ENCODE results near the gene CD300LG. TPM values are rescaled to one million over a fixed set of nuclear protein-coding genes. Genes with fewer than 3 reads are reported as not detected.
"Not testable (repeated sequence)": the region's sequence is repeated elsewhere in the genome, so short reads cannot be mapped to it uniquely, and the experiment has no call there.

Gene CD300LG
- total and polyA plus RNA-seq, 2 donors (not counting 1 experiment from before 2014, with no cell fraction given) = not detected

DNA sequence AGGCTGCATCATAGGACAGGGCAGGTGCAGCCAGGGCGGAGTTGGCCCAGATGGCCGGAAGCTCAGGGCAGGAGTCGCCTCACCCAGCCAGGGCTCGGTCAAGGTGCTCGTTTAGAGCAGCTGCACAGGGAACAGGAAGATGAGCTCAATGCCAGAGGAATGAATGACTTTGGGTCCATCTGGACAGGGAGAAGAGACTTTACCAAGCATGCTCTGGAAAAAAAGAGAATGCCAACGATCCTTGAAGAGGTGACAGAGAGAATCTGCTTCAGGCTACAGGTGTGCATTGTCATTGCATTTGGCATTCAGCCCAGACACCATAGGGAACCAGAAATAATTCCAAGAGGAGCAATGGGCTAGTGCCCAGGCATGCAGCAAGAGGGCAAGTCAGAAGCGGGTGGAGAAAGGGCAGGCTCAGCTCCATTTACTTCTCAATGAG is 7.3 kb upstream of the CD300LG start:
- no peak for TF ChIP-seq EZH2 (IDR thresholded peaks at IDR 0.05; ENCODE audit: low read length, missing control alignments)
- TF ChIP-seq, protein P1, sequence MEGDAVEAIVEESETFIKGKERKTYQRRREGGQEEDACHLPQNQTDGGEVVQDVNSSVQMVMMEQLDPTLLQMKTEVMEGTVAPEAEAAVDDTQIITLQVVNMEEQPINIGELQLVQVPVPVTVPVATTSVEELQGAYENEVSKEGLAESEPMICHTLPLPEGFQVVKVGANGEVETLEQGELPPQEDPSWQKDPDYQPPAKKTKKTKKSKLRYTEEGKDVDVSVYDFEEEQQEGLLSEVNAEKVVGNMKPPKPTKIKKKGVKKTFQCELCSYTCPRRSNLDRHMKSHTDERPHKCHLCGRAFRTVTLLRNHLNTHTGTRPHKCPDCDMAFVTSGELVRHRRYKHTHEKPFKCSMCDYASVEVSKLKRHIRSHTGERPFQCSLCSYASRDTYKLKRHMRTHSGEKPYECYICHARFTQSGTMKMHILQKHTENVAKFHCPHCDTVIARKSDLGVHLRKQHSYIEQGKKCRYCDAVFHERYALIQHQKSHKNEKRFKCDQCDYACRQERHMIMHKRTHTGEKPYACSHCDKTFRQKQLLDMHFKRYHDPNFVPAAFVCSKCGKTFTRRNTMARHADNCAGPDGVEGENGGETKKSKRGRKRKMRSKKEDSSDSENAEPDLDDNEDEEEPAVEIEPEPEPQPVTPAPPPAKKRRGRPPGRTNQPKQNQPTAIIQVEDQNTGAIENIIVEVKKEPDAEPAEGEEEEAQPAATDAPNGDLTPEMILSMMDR (conservative IDR thresholded peaks at IDR 0.05 in 1 of 2, IDR thresholded peaks at IDR 0.05 in 1 of 2; ENCODE audit: low read depth in 1 of 2, low read length in 2 of 2) = no peak
- no peaks in the 10 kb centered on the region for H4K20me1 ChIP-seq (ENCODE audit: control insufficient read depth, extremely low read depth, insufficient read depth, low read length)
- H3K4me1 ChIP-seq (ENCODE audit: control insufficient read depth, extremely low read depth, insufficient read depth, low read length) = no peaks in the 10 kb centered on the region
- no peak overlapping the region for H3K4me3 ChIP-seq (replicated peaks in 1 of 4; ENCODE audit: control extremely low read depth in 1 of 4, insufficient read depth in 1 of 4, low read depth in 3 of 4, low read length in 4 of 4)
- no peaks in the 10 kb centered on the region for H3K36me3 ChIP-seq (ENCODE audit: control insufficient read depth, insufficient read depth, low read length)
- H2AFZ ChIP-seq (ENCODE audit: low read length) = no peak overlapping the region
- H3K79me2 ChIP-seq (ENCODE audit: control insufficient read depth, insufficient read depth, low read length) = no peaks in the 10 kb centered on the region
- H3K27me3 ChIP-seq (ENCODE audit: control insufficient read depth, insufficient read depth, low read length) = peaks cover 3% of the 10 kb centered on the region
- no peak for DNase-seq (ENCODE audit: low read depth in 2 of 2)
- H3K9ac ChIP-seq (ENCODE audit: insufficient read depth, low read length) = no peak overlapping the region
- no peaks in the 10 kb centered on the region for H3K9me3 ChIP-seq (ENCODE audit: control insufficient read depth, insufficient read depth, low read depth, low read length)
- no peak overlapping the region for H3K4me2 ChIP-seq (ENCODE audit: extremely low read depth, insufficient read depth, low read length)
- no peak overlapping the region for H3K27ac ChIP-seq (ENCODE audit: insufficient read depth, low read length)

DNA sequence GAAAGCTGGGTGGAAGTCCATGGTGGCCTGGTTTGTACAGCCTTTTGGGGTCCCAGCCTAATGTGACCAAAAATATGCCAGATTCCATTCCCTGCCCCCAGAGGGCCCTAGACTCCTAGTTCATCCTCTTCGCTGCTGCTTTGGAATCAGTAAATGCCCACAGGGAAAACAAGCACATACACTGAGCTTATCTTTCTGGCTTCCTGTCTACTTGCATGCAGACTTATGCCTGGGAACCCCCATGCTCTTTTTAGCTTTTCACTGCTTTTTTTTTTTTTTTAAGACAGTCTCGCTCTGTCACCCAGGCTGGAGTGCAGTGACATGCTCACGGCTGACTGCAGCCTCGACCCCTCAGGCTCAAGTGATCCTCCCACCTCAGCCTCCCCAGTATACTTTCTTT is 6.2 kb upstream of the CD300LG start:
- Histone ChIP-seq H3K27me3 (ENCODE audit: control insufficient read depth, insufficient read depth, low read length) (peaks cover 3% of the 10 kb centered on the region), H3K4me2 (ENCODE audit: extremely low read depth, insufficient read depth, low read length) (no peak overlapping the region), H2AFZ (ENCODE audit: low read length) (no peak overlapping the region), H3K27ac (ENCODE audit: insufficient read depth, low read length) (no peak overlapping the region), H3K4me3 (replicated peaks in 1 of 4; ENCODE audit: control extremely low read depth in 1 of 4, insufficient read depth in 1 of 4, low read depth in 3 of 4, low read length in 4 of 4) (no peak overlapping the region), H4K20me1 (ENCODE audit: control insufficient read depth, extremely low read depth, insufficient read depth, low read length) (no peaks in the 10 kb centered on the region), H3K79me2 (ENCODE audit: control insufficient read depth, insufficient read depth, low read length) (no peaks in the 10 kb centered on the region), H3K4me1 (ENCODE audit: control insufficient read depth, extremely low read depth, insufficient read depth, low read length) (no peaks in the 10 kb centered on the region), H3K36me3 (ENCODE audit: control insufficient read depth, insufficient read depth, low read length) (no peaks in the 10 kb centered on the region), H3K9me3 (ENCODE audit: control insufficient read depth, insufficient read depth, low read depth, low read length) (no peaks in the 10 kb centered on the region), H3K9ac (ENCODE audit: insufficient read depth, low read length) (no peak overlapping the region)
- TF ChIP-seq, protein P1 (conservative IDR thresholded peaks at IDR 0.05 in 1 of 2, IDR thresholded peaks at IDR 0.05 in 1 of 2; ENCODE audit: low read depth in 1 of 2, low read length in 2 of 2) = peak in 1 of 2 donors; percentile 43
- TF ChIP-seq EZH2 (IDR thresholded peaks at IDR 0.05; ENCODE audit: low read length, missing control alignments) = no peak
- DNase-seq (ENCODE audit: low read depth in 2 of 2) = peak in 1 of 2 donors; percentile 18

DNA sequence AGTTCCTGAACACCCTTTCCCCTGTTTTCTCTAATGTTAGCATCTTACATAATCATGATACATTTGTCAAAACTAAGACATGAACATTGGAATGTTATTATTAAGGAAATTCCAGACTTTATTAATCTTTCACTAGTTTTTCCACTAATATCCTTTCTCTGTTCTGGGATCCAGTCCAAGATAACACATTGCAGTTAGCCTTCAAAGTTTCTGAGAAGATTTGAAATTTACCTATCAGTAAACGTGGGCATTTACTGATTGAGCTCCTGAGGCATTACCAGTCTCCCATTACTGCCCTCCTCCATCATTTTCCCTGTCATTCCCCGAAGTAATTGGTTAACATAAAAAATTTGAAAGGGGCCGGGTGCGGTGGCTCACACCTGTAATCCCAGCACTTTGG is 5.7 kb upstream of the CD300LG start:
- DNase-seq (ENCODE audit: low read depth in 2 of 2) = no peak
- no peak for TF ChIP-seq EZH2 (IDR thresholded peaks at IDR 0.05; ENCODE audit: low read length, missing control alignments)
- TF ChIP-seq, protein P1 (conservative IDR thresholded peaks at IDR 0.05 in 1 of 2, IDR thresholded peaks at IDR 0.05 in 1 of 2; ENCODE audit: low read depth in 1 of 2, low read length in 2 of 2) = no peak
- H3K9ac ChIP-seq (ENCODE audit: insufficient read depth, low read length) = no peak overlapping the region
- no peak overlapping the region for H3K27ac ChIP-seq (ENCODE audit: insufficient read depth, low read length)
- peaks cover 3% of the 10 kb centered on the region for H3K27me3 ChIP-seq (ENCODE audit: control insufficient read depth, insufficient read depth, low read length)
- H4K20me1 ChIP-seq (ENCODE audit: control insufficient read depth, extremely low read depth, insufficient read depth, low read length) = no peaks in the 10 kb centered on the region
- no peaks in the 10 kb centered on the region for H3K4me1 ChIP-seq (ENCODE audit: control insufficient read depth, extremely low read depth, insufficient read depth, low read length)
- no peaks in the 10 kb centered on the region for H3K36me3 ChIP-seq (ENCODE audit: control insufficient read depth, insufficient read depth, low read length)
- H3K4me3 ChIP-seq (replicated peaks in 1 of 4; ENCODE audit: control extremely low read depth in 1 of 4, insufficient read depth in 1 of 4, low read depth in 3 of 4, low read length in 4 of 4) = no peak overlapping the region
- H3K4me2 ChIP-seq (ENCODE audit: extremely low read depth, insufficient read depth, low read length) = no peak overlapping the region
- no peak overlapping the region for H2AFZ ChIP-seq (ENCODE audit: low read length)
- no peaks in the 10 kb centered on the region for H3K9me3 ChIP-seq (ENCODE audit: control insufficient read depth, insufficient read depth, low read depth, low read length)
- no peaks in the 10 kb centered on the region for H3K79me2 ChIP-seq (ENCODE audit: control insufficient read depth, insufficient read depth, low read length)

DNA sequence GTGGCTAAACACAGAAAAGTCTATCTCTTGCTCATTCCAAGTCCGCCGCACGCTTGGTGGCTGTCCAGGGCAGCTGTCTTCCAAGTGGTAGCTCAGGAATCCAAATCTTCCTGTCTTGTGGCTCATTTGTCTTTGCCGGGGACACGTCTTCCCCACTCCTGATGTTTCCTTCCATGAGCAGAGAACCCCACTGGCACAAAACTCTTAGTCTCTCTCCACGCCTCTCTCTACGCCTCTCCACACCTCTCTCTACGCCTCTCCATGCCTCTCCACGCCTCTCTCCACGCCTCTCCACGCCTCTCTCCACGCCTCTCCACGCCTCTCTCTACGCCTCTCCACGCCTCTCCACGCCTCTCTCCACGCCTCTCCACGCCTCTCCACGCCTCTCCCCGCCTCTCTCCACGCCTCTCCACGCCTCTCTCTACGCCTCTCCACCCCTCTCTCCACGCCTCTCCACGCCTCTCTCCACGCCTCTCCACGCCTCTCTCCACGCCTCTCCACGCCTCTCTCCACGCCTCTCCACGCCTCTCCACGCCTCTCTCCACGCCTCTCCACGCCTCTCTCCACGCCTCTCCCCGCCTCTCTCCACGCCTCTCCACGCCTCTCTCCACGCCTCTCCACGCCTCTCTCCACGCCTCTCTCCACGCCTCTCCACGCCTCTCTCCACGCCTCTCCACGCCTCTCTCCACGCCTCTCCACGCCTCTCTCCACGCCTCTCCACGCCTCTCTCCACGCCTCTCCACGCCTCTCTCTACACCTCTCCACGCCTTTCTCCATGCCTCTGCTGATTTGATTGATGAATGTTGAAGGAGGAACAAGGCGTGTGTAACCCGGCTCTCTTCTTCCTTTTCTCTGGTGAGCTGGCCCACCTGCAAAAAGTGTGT is 4.6 kb upstream of the CD300LG start:
- not testable (repeated sequence) for H2AFZ ChIP-seq (ENCODE audit: low read length); H3K4me2 ChIP-seq (ENCODE audit: extremely low read depth, insufficient read depth, low read length); H3K4me1 ChIP-seq (ENCODE audit: control insufficient read depth, extremely low read depth, insufficient read depth, low read length); H3K27me3 ChIP-seq (ENCODE audit: control insufficient read depth, insufficient read depth, low read length); H3K9ac ChIP-seq (ENCODE audit: insufficient read depth, low read length); H3K79me2 ChIP-seq (ENCODE audit: control insufficient read depth, insufficient read depth, low read length); H3K36me3 ChIP-seq (ENCODE audit: control insufficient read depth, insufficient read depth, low read length); H3K27ac ChIP-seq (ENCODE audit: insufficient read depth, low read length); H3K4me3 ChIP-seq (replicated peaks in 1 of 4; ENCODE audit: control extremely low read depth in 1 of 4, insufficient read depth in 1 of 4, low read depth in 3 of 4, low read length in 4 of 4); H4K20me1 ChIP-seq (ENCODE audit: control insufficient read depth, extremely low read depth, insufficient read depth, low read length); H3K9me3 ChIP-seq (ENCODE audit: control insufficient read depth, insufficient read depth, low read depth, low read length)
- DNase-seq (ENCODE audit: low read depth in 2 of 2) = peak in 1 of 2 donors; percentile 27

All from fibroblast of lung (primary cell).